Erythroblast (primary cell): ENCODE data around the gene KAT14.
"Not testable (repeated sequence)": the region's sequence is repeated elsewhere in the genome, so short reads cannot be mapped to it uniquely, and the experiment has no call there.

Source experiments
- DNase-seq, 2 experiments: peaks; one replicate each; lab custom pipeline; 2025; lab: John Stamatoyannopoulos, UW
- GATA1 ChIP-seq: IDR thresholded peaks from 2 replicates; pipeline ENCODE4 v1.6.1; 2011; ENCODE audit warnings: low read depth, mild to moderate bottlenecking, control low read depth, low read length, moderate library complexity
- POLR2A ChIP-seq: IDR thresholded peaks from 2 replicates; pipeline ENCODE4 v1.6.1; 2011; ENCODE audit warnings: mild to moderate bottlenecking, low read length

The KAT14 gene

GRCh38 chr20:18215566-18215965, 77.9 kb downstream of the KAT14 start:
- no peak for TF ChIP-seq GATA1
- TF ChIP-seq POLR2A: no peak
- no peak for DNase-seq

- TF ChIP-seq POLR2A: no peak
- no peak for TF ChIP-seq GATA1
- DNase-seq: no peak
These were observed 80.6 kb downstream of the KAT14 start for GRCh38 chr20:18218280-18218679.

GRCh38 chr20:18223409-18223808, 85.7 kb downstream of the KAT14 start:
- TF ChIP-seq GATA1 (no peak), POLR2A (no peak)
- DNase-seq: no peak

GRCh38 chr20:18224968-18225568, 87.4 kb downstream of the KAT14 start:
- DNase-seq: no peak
- TF ChIP-seq POLR2A (no peak), GATA1 (no peak)

- no peak for TF ChIP-seq POLR2A
- no peak for DNase-seq
These were observed 88.0 kb downstream of the KAT14 start for GRCh38 chr20:18225632-18226031.

GRCh38 chr20:18226741-18227140, 89.1 kb downstream of the KAT14 start:
- not testable (repeated sequence) for DNase-seq

- no peak for DNase-seq
- TF ChIP-seq GATA1 (no peak), POLR2A (no peak)
These were observed 95.8 kb downstream of the KAT14 start for GRCh38 chr20:18233408-18233943.
